Aorta (tissue), 5 donors: ENCODE measurements around the gene TMEM45A. TPM values are rescaled to one million over a fixed set of nuclear protein-coding genes. Genes with fewer than 3 reads are reported as not detected.

ENCODE experiments used
- ATAC-seq: fragments of 200-7000 bp; cut with Tn5 transposase; one replicate; pipeline ENCODE4 v1.9.1; 2022; ENCODE audit warnings: moderate library complexity; ENCODE audit not compliant: low FRiP score
- DNase-seq, 2 donors: peaks; one replicate each; pipeline ENCODE4 v3.0.0-alpha.2; 2020
- H3K27ac ChIP-seq, 2 donors: one replicate each; pipeline ENCODE4 v1.5.1; 2013; ENCODE audit warnings: low read length in 2 of 2, mild to moderate bottlenecking in 2 of 2, moderate library complexity in 2 of 2, control low read depth in 1 of 2, inconsistent platforms in 1 of 2, low read depth in 1 of 2
- H3K27me3 ChIP-seq, 2 donors: one replicate each; pipeline ENCODE4 v1.6.1; 2013; ENCODE audit warnings: control low read depth in 1 of 2, low read length in 1 of 2, mild to moderate bottlenecking in 1 of 2, moderate library complexity in 1 of 2; ENCODE audit not compliant: insufficient read depth in 2 of 2, control insufficient read depth in 1 of 2
- H3K36me3 ChIP-seq, 2 donors: one replicate each; pipeline ENCODE4 v1.6.1; 2013; ENCODE audit warnings: control low read depth in 1 of 2, low read length in 1 of 2, mild to moderate bottlenecking in 1 of 2; ENCODE audit not compliant: insufficient read depth in 2 of 2, control insufficient read depth in 1 of 2
- H3K4me1 ChIP-seq, 2 donors: one replicate each; pipeline ENCODE4 v1.6.1; 2013; ENCODE audit warnings: low read length in 2 of 2, control low read depth in 1 of 2, mild to moderate bottlenecking in 1 of 2, moderate library complexity in 1 of 2; ENCODE audit not compliant: insufficient read depth in 2 of 2, control insufficient read depth in 1 of 2
- H3K4me3 ChIP-seq, 2 donors: one replicate each; pipeline ENCODE4 v1.5.1; 2013; ENCODE audit warnings: low read length in 2 of 2, control low read depth in 1 of 2, mild to moderate bottlenecking in 1 of 2
- H3K9me3 ChIP-seq: one replicate; pipeline ENCODE4 v1.6.1; 2013; ENCODE audit warnings: mild to moderate bottlenecking, low read length; ENCODE audit not compliant: control insufficient read depth
- WGBS, 2 donors: extraction: QIAGEN DNeasy Blood & Tissue Kit; methylation state at CpG; one replicate each; pipeline ENCODE4 v1.1.7; 2013; 5-methylcytosine and 5-hydroxymethylcytosine counted together
- intact Hi-C, 2 donors: fragments of 100-400 bp; cut with DNase I; formaldehyde crosslinking; loops; one replicate each; pipeline versions ENCODE4 v1.14.2 to v1.15.0; 2022
- polyA plus RNA-seq, 2 donors: library from polyadenylated mRNA; stranded (reverse); fragments of 200-250 nt; gene quantifications; one replicate each; pipeline ENCODE4 v1.2.3, GENCODE V29; 2013
- total RNA-seq, 2 donors: library from RNA; stranded (reverse); fragmentation: NEBNext Ultra II Directional; extraction: Animal tissue kit (Norgen Biotek cat#: 25700); gene quantifications; one replicate each; pipeline ENCODE4 v1.2.1, GENCODE V29; 2021
- donor health status: healthy with polysubstance abuse.
- donor health status: Bipolar disorder and iron deficiency.
- donor health status: DM: no; HTN: no; CAD: no.
- donor health status: DM: no; HTN: no; CAD: no.
- donor health status: DM: yes; HTN: yes; CAD: no.

The TMEM45A gene
- total and polyA plus RNA-seq, 4 donors: 29.2 to 47.5 (median 36.4) TPM

GRCh38 chr3:100457811-100458210 lies 34.6 kb upstream of the TMEM45A start:
- DNase-seq: no peak
- H3K27ac ChIP-seq: no peak overlapping the region
- H3K4me1 ChIP-seq: no peaks in the 10 kb centered on the region
- H3K9me3 ChIP-seq: no peaks in the 10 kb centered on the region
- no peaks in the 10 kb centered on the region for H3K27me3 ChIP-seq
- no peak for ATAC-seq
- H3K36me3 ChIP-seq: peaks cover 0 to 2% of the 10 kb centered on the region in 2 donors
- no peak overlapping the region for H3K4me3 ChIP-seq
- intact Hi-C loops: no loop called here
- 100% methylated on average over 1 of the region's 1 CpG for WGBS, 2 donors

GRCh38 chr3:100458814-100459213 lies 33.6 kb upstream of the TMEM45A start:
- H3K36me3 ChIP-seq: no peaks in the 10 kb centered on the region

DNA sequence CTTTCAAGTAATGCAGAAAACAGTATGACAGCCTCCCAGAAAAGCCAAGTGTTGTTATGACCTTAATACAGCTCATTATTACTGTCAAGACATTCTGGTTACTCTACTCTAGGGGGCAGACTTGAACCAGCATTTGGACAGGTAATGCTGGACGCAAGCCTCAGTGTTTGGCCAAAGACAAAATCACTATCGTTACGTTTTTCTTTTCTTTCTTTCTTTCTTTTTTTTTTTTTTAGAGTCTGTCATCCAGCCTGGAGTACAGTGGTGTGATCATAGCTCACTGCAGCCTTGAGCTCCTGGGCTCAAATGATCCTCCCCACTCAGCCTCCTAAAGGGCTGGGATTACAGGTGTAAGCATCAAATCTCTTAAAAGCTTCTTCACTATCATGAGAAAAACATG lies 29.4 kb upstream of the TMEM45A start:
- intact Hi-C loops: loop anchor here (1.0 to 2.0 kb wide), 2 partner anchors 127 to 132 kb away; no protein-coding TSS in a partner anchor
- H3K9me3 ChIP-seq: no peaks in the 10 kb centered on the region
- 1 to 3% methylated on average over 3 of the region's 3 CpGs for WGBS, 2 donors
- H3K4me3 ChIP-seq: no peak overlapping the region
- no peak overlapping the region for H3K27ac ChIP-seq
- ATAC-seq (peak; percentile 77), DNase-seq (no peak)
- H3K4me1 ChIP-seq: no peaks in the 10 kb centered on the region
- no peaks in the 10 kb centered on the region for H3K36me3 ChIP-seq
- no peaks in the 10 kb centered on the region for H3K27me3 ChIP-seq

More at GRCh38 chr3:100458814-100459213, 33.6 kb upstream of the TMEM45A start:
- Histone ChIP-seq H3K4me1 (no peaks in the 10 kb centered on the region), H3K27me3 (no peaks in the 10 kb centered on the region), H3K9me3 (no peaks in the 10 kb centered on the region), H3K27ac (no peak overlapping the region), H3K4me3 (no peak overlapping the region)
- ATAC-seq: no peak
- DNase-seq: no peak
- intact Hi-C loops: no loop called here
- WGBS, 2 donors: 95 to 96% methylated on average over 1 of the region's 1 CpG

- Histone ChIP-seq H3K4me3 (no peak overlapping the region), H3K4me1 (no peaks in the 10 kb centered on the region), H3K36me3 (no peaks in the 10 kb centered on the region), H3K27me3 (no peaks in the 10 kb centered on the region), H3K9me3 (no peaks in the 10 kb centered on the region), H3K27ac (no peak overlapping the region)
- 63 to 77% methylated on average over 3 of the region's 3 CpGs for WGBS, 2 donors
- DNase-seq (no peak), ATAC-seq (no peak)
- intact Hi-C loops: loop anchor here (1.0 to 2.0 kb wide), 2 partner anchors 127 to 131 kb away; no protein-coding TSS in a partner anchor
Observed at GRCh38 chr3:100463646-100464155, 28.7 kb upstream of the TMEM45A start.

DNA sequence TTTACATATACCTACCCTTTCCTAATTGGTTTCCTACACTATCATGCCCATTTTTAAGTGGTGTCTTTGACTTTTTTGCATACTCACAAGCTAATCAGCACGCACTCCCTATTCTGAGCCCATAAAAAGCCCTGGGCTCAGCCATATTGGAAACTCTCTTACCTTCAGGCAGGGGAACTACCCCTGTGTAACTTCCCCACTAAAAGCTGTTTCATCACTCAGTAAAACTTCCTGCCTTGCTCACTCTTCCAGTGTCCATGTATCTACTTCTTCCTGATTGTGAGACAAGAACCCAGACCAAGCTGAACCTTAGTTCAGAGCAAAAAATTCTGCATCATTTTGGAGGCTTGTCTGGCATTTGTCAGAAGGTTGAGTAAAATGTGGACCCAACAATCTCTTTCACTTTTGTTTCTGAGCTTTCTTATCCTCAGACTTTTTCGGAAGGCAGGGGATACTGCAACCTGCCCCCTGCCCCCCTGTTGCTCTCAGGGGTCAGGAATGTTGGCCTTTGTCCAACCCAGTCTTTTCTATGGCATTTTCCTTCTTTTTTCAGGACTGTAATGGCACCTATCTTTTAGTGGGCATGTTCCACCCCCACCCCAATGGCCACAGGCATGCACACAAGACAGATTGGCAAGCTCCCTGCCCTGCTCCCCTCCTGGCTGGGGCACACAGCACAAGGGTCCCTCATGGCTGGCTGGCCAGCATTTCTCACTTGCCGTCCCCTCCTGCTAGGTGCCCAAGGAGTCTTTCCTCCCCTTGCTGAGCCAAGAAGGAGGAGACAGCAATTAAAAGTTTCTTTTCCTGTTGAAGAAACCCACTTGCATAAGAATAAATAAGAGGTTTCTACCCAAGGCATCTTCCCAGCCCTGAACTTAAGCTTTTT lies 26.3 kb upstream of the TMEM45A start:
- Histone ChIP-seq H3K9me3 (no peaks in the 10 kb centered on the region), H3K27me3 (no peaks in the 10 kb centered on the region), H3K36me3 (no peaks in the 10 kb centered on the region), H3K27ac (no peak overlapping the region), H3K4me1 (no peaks in the 10 kb centered on the region), H3K4me3 (no peak overlapping the region)
- WGBS, 2 donors: 72 to 80% methylated on average over 3 of the region's 3 CpGs
- ATAC-seq (no peak), DNase-seq (no peak)
- intact Hi-C loops: no loop called here

- Histone ChIP-seq H3K27me3 (no peaks in the 10 kb centered on the region), H3K36me3 (no peaks in the 10 kb centered on the region), H3K9me3 (no peaks in the 10 kb centered on the region), H3K27ac (no peak overlapping the region), H3K4me3 (no peak overlapping the region), H3K4me1 (no peaks in the 10 kb centered on the region)
- intact Hi-C loops: no loop called here
- WGBS, 2 donors: 94 to 100% methylated on average over 1 of the region's 1 CpG
- DNase-seq: no peak
- no peak for ATAC-seq
Observed at GRCh38 chr3:100467133-100467532, 25.3 kb upstream of the TMEM45A start.

DNA sequence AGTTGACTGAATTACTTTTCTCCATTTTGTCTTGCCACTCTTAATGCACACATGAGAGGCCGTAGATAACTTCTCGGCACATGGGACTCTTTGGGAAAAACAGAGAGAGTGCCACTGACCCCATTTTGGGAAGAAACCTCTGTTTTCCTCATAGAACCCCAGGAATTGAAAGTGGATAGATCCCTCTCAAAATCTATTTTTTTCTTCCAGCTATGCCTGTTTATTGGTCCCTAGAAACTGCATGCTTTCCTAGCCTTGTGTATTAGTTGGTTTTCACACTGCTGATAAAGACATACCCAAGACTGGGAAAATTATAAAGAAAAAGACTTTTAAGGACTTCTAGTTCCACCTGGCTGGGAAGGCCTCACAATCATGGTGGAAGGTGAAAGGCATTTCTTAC lies 23.7 kb upstream of the TMEM45A start:
- Histone ChIP-seq H3K4me3 (no peak overlapping the region), H3K4me1 (no peaks in the 10 kb centered on the region), H3K27me3 (no peaks in the 10 kb centered on the region), H3K9me3 (no peaks in the 10 kb centered on the region), H3K27ac (no peak overlapping the region), H3K36me3 (no peaks in the 10 kb centered on the region)
- intact Hi-C loops: no loop called here
- ATAC-seq (no peak), DNase-seq (no peak)
- WGBS, 2 donors: 97 to 98% methylated on average over 2 of the region's 2 CpGs

GRCh38 chr3:100470951-100471350 lies 21.5 kb upstream of the TMEM45A start:
- Histone ChIP-seq H3K4me1 (no peaks in the 10 kb centered on the region), H3K36me3 (no peaks in the 10 kb centered on the region), H3K27ac (no peak overlapping the region), H3K4me3 (no peak overlapping the region), H3K9me3 (no peaks in the 10 kb centered on the region), H3K27me3 (no peaks in the 10 kb centered on the region)
- ATAC-seq (no peak), DNase-seq (no peak)
- intact Hi-C loops: no loop called here
- 97 to 100% methylated on average over 1 of the region's 1 CpG for WGBS, 2 donors

DNA sequence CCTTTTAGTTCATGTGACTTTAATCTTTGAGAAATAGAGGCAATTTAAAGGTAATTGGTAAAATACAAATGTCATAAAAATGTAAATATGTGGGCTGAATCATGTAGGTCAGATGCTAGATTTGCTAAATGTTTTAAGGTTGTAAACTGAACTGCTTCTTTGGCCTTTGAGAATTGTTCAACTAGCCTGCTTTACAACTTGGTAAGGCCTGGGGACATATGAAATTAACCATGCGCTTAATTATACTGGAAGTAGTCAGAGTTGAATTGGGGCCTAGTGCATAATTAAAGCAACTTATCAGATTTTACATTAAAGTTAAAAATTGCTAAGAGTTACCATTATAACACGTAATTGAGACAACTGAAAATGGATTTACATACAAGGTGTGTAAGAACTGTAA lies 21.0 kb upstream of the TMEM45A start:
- intact Hi-C loops: no loop called here
- Histone ChIP-seq H3K9me3 (no peaks in the 10 kb centered on the region), H3K4me1 (no peaks in the 10 kb centered on the region), H3K36me3 (no peaks in the 10 kb centered on the region), H3K27me3 (no peaks in the 10 kb centered on the region), H3K4me3 (no peak overlapping the region), H3K27ac (no peak overlapping the region)
- ATAC-seq (no peak), DNase-seq (no peak)
- 90 to 91% methylated on average over 2 of the region's 2 CpGs for WGBS, 2 donors
